HG03097 (cell line): ENCODE measurements around the gene LGR4.
"Not testable (repeated sequence)": the region's sequence is repeated elsewhere in the genome, so short reads cannot be mapped to it uniquely, and the experiment has no call there.

Source experiments
- ATAC-seq: cut with Tn5 transposase; IDR thresholded peaks from one replicate; pipeline ENCODE4 v1.9.1; 2021; ENCODE audit not compliant: unreplicated experiment, low FRiP score

The LGR4 gene

GRCh38 chr11:27355575-27356104 is 117.0 kb downstream of the LGR4 start:
- ATAC-seq, result no peak

GRCh38 chr11:27354359-27354965 is 118.1 kb downstream of the LGR4 start:
- no peak for ATAC-seq

GRCh38 chr11:27353593-27354358 is 118.8 kb downstream of the LGR4 start:
- no peak for ATAC-seq

- ATAC-seq, result no peak
Measured at GRCh38 chr11:27352781-27353180, 119.8 kb downstream of the LGR4 start.

GRCh38 chr11:27350511-27350910 is 122.1 kb downstream of the LGR4 start:
- no peak for ATAC-seq

- no peak for ATAC-seq
Measured at GRCh38 chr11:27349919-27350318, 122.7 kb downstream of the LGR4 start.

- ATAC-seq, result no peak
Measured at GRCh38 chr11:27348340-27348873, 124.2 kb downstream of the LGR4 start.

- no peak for ATAC-seq
Measured at GRCh38 chr11:27347359-27348339, 124.9 kb downstream of the LGR4 start.

- ATAC-seq, result no peak
Measured at GRCh38 chr11:27339941-27340340, 132.6 kb downstream of the LGR4 start.

- not testable (repeated sequence) for ATAC-seq
Measured at GRCh38 chr11:27334764-27335163, 137.8 kb downstream of the LGR4 start.

- ATAC-seq, result no peak
Measured at GRCh38 chr11:27331981-27332380, 140.6 kb downstream of the LGR4 start.

GRCh38 chr11:27330633-27331270 is 141.8 kb downstream of the LGR4 start:
- ATAC-seq, result no peak

- ATAC-seq, result no peak
Measured at GRCh38 chr11:27329867-27330632, 142.5 kb downstream of the LGR4 start.

- ATAC-seq, result no peak
Measured at GRCh38 chr11:27328614-27329013, 144.0 kb downstream of the LGR4 start.

- not testable (repeated sequence) for ATAC-seq
Measured at GRCh38 chr11:27327064-27327463, 145.5 kb downstream of the LGR4 start.

GRCh38 chr11:27322196-27322595 is 150.4 kb downstream of the LGR4 start:
- not testable (repeated sequence) for ATAC-seq

GRCh38 chr11:27321340-27321739 is 151.2 kb downstream of the LGR4 start:
- not testable (repeated sequence) for ATAC-seq

- ATAC-seq, result peak; percentile 98
Measured at GRCh38 chr11:27319072-27319471, 153.5 kb downstream of the LGR4 start.

GRCh38 chr11:27317751-27318150 is 154.8 kb downstream of the LGR4 start:
- ATAC-seq, result no peak
